ENCODE results near the gene RNF39.

Gene RNF39

GRCh38 chr6:30074331-30075093 lies 1.1 kb downstream of the RNF39 start:
- H3K4me3 ChIP-seq (ENCODE audit: low read length): no peak overlapping the region
- no peak for DNase-seq (ENCODE audit: low read depth)
- no peak for TF ChIP-seq CTCF (conservative IDR thresholded peaks at IDR 0.05; ENCODE audit: low read length)

GRCh38 chr6:30073489-30074235 lies 1.9 kb downstream of the RNF39 start:
- no peak overlapping the region for H3K4me3 ChIP-seq (ENCODE audit: low read length)
- DNase-seq (ENCODE audit: low read depth): no peak
- no peak for TF ChIP-seq CTCF (conservative IDR thresholded peaks at IDR 0.05; ENCODE audit: low read length)

GRCh38 chr6:30071858-30072257 lies 3.7 kb downstream of the RNF39 start:
- no peak for DNase-seq (ENCODE audit: low read depth)
- TF ChIP-seq CTCF (conservative IDR thresholded peaks at IDR 0.05; ENCODE audit: low read length): no peak
- no peak overlapping the region for H3K4me3 ChIP-seq (ENCODE audit: low read length)

- peak; percentile 21 for DNase-seq (ENCODE audit: low read depth)
- no peak overlapping the region for H3K4me3 ChIP-seq (ENCODE audit: low read length)
- TF ChIP-seq CTCF (conservative IDR thresholded peaks at IDR 0.05; ENCODE audit: low read length): no peak; the same call in 1 of the 2 replicates
Observed at GRCh38 chr6:30071081-30071818, 4.3 kb downstream of the RNF39 start.

GRCh38 chr6:30067460-30068139 lies 8.0 kb downstream of the RNF39 start:
- DNase-seq (ENCODE audit: low read depth): no peak
- H3K4me3 ChIP-seq (ENCODE audit: low read length): peak overlapping the region; percentile 96
- no peak for TF ChIP-seq CTCF (conservative IDR thresholded peaks at IDR 0.05; ENCODE audit: low read length)

GRCh38 chr6:30066577-30067459 lies 8.8 kb downstream of the RNF39 start, which contains the start of gene PPP1R11:
PPP1R11 (plus strand) TSS chr6:30067198; CDS start chr6:30067411, 213 bp downstream.
- DNase-seq (ENCODE audit: low read depth): peak; percentile 99
- peak within 1 kb of the TSS; percentile 96 for H3K4me3 ChIP-seq (ENCODE audit: low read length)
- TF ChIP-seq CTCF (conservative IDR thresholded peaks at IDR 0.05; ENCODE audit: low read length): no peak
